Measurements from ENCODE around the gene SORCS2. TPM values are rescaled to one million over a fixed set of nuclear protein-coding genes. Genes with fewer than 3 reads are reported as not detected.

SORCS2 gene
- total RNA-seq, 1 experiment from 2014 or later = 0.15 TPM

DNA sequence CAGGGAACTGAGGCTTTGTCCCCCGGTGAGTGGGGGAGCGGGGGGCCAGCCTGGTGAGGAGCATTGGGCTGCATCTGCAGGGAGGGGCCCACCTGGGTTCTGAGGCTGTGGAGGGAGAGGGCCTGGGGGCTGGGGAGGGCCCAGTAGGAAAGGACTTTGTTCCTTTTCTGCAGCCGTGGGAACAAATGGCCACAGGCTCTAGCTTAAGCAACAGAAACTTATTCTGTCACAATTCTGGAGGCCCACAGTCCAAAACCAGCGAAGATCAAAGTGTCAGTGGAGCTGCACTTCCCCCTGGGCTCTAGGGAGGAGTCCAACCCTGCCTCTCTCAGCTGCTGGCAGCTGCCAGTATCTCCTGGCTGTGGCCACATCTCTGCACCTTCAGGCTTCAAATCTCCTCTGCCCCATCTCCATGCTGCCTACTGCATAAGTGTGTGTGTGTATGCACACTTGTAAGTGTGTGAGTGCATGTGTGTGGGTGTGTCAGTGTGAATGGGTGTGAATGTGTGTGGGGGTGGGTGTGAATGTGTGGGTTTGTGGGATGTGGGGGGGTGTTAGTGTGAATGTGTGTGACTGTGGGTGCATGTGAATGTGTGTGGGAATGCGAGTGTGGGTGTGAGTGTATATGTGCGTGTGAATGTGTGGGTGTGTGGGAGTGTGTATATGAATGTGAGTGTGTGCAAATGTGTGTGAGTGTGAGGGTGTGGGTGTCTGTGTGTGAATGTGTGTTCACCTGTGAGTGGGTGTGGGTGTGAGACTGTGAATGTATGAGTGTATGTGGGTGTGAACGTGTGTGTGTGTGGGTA is 446.8 kb downstream of the SORCS2 start:
- Histone ChIP-seq H3K36me3 (ENCODE audit: control insufficient read depth, insufficient read depth, low read length) (no peaks in the 10 kb centered on the region), H3K9me3 (ENCODE audit: control insufficient read depth, insufficient read depth, low read depth, low read length) (no peaks in the 10 kb centered on the region), H3K4me1 (ENCODE audit: control insufficient read depth, insufficient read depth, low read length) (no peaks in the 10 kb centered on the region), H3K4me3 (ENCODE audit: low read depth in 2 of 2, low read length in 2 of 2) (no peak overlapping the region), H3K27ac (ENCODE audit: low read length) (no peak overlapping the region), H3K27me3 (ENCODE audit: control insufficient read depth, insufficient read depth, low read length) (no peaks in the 10 kb centered on the region)
- ATAC-seq = no peak
- CTCF ChIA-PET = no interaction called here
- intact Hi-C loops (cut with micrococcal nuclease; ENCODE audit: unreplicated experiment) = no loop called here
- no peak for DNase-seq (ENCODE audit: low read depth, low spot score)
- no TSS peak for BruUV-seq (replicated peaks)
- POLR2A ChIA-PET = no interaction called here
- in situ Hi-C loops (cut with HindIII; ENCODE audit: low pct_unique_long_range_greater_than_20kb, low sequenced_read_pairs) = no loop called here
- TF ChIP-seq, protein P1, sequence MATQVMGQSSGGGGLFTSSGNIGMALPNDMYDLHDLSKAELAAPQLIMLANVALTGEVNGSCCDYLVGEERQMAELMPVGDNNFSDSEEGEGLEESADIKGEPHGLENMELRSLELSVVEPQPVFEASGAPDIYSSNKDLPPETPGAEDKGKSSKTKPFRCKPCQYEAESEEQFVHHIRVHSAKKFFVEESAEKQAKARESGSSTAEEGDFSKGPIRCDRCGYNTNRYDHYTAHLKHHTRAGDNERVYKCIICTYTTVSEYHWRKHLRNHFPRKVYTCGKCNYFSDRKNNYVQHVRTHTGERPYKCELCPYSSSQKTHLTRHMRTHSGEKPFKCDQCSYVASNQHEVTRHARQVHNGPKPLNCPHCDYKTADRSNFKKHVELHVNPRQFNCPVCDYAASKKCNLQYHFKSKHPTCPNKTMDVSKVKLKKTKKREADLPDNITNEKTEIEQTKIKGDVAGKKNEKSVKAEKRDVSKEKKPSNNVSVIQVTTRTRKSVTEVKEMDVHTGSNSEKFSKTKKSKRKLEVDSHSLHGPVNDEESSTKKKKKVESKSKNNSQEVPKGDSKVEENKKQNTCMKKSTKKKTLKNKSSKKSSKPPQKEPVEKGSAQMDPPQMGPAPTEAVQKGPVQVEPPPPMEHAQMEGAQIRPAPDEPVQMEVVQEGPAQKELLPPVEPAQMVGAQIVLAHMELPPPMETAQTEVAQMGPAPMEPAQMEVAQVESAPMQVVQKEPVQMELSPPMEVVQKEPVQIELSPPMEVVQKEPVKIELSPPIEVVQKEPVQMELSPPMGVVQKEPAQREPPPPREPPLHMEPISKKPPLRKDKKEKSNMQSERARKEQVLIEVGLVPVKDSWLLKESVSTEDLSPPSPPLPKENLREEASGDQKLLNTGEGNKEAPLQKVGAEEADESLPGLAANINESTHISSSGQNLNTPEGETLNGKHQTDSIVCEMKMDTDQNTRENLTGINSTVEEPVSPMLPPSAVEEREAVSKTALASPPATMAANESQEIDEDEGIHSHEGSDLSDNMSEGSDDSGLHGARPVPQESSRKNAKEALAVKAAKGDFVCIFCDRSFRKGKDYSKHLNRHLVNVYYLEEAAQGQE (IDR thresholded peaks at IDR 0.05; ENCODE audit: insufficient read depth in 1 of 2, low read depth in 2 of 2, low read length in 1 of 2) = no peak
- no peak for TF ChIP-seq TCF7L2 (IDR thresholded peaks at IDR 0.05; ENCODE audit: low read depth, low read length)
- TF ChIP-seq, protein P2, sequence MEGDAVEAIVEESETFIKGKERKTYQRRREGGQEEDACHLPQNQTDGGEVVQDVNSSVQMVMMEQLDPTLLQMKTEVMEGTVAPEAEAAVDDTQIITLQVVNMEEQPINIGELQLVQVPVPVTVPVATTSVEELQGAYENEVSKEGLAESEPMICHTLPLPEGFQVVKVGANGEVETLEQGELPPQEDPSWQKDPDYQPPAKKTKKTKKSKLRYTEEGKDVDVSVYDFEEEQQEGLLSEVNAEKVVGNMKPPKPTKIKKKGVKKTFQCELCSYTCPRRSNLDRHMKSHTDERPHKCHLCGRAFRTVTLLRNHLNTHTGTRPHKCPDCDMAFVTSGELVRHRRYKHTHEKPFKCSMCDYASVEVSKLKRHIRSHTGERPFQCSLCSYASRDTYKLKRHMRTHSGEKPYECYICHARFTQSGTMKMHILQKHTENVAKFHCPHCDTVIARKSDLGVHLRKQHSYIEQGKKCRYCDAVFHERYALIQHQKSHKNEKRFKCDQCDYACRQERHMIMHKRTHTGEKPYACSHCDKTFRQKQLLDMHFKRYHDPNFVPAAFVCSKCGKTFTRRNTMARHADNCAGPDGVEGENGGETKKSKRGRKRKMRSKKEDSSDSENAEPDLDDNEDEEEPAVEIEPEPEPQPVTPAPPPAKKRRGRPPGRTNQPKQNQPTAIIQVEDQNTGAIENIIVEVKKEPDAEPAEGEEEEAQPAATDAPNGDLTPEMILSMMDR (IDR thresholded peaks at IDR 0.05) = no peak
- TF ChIP-seq SIN3A (IDR thresholded peaks at IDR 0.05; ENCODE audit: borderline replicate concordance, insufficient read depth, low read depth, low read length) = no peak
- TF ChIP-seq POLR2AphosphoS5 (IDR thresholded peaks at IDR 0.05; ENCODE audit: low read depth, low read length) = no peak

DNA sequence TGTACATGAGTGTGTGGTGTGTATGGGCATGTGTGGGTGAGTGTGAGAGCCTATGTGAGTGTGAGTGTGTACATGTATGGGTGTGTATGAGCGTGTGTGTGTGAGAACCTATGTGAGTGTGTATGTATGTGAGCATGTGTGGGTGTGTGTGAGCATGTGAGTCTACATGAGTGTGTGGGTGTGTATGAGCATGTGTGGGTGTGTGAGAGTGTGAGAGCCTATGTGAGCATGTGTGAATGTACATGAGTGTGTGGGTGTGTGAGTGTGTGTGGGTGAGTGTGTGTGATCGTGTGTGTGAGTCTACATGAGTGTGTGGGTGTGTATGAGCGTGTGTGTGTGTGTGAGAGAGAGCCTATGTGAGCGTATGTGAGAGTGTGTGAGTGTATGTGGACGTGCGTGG is 447.8 kb downstream of the SORCS2 start:
- Histone ChIP-seq H3K4me1 (ENCODE audit: control insufficient read depth, insufficient read depth, low read length) (no peaks in the 10 kb centered on the region), H3K9me3 (ENCODE audit: control insufficient read depth, insufficient read depth, low read depth, low read length) (no peaks in the 10 kb centered on the region), H3K4me3 (ENCODE audit: low read depth in 2 of 2, low read length in 2 of 2) (no peak overlapping the region), H3K27ac (ENCODE audit: low read length) (no peak overlapping the region), H3K27me3 (ENCODE audit: control insufficient read depth, insufficient read depth, low read length) (no peaks in the 10 kb centered on the region), H3K36me3 (ENCODE audit: control insufficient read depth, insufficient read depth, low read length) (no peaks in the 10 kb centered on the region)
- no peak for ATAC-seq
- ChIA-PET POLR2A (no interaction called here), CTCF (no interaction called here)
- intact Hi-C loops (cut with micrococcal nuclease; ENCODE audit: unreplicated experiment) (no loop called here), in situ Hi-C loops (cut with HindIII; ENCODE audit: low pct_unique_long_range_greater_than_20kb, low sequenced_read_pairs) (no loop called here)
- DNase-seq (ENCODE audit: low read depth, low spot score) = no peak
- BruUV-seq (replicated peaks) = no TSS peak
- no peak for TF ChIP-seq SIN3A (IDR thresholded peaks at IDR 0.05; ENCODE audit: borderline replicate concordance, insufficient read depth, low read depth, low read length)
- TF ChIP-seq POLR2AphosphoS5 (IDR thresholded peaks at IDR 0.05; ENCODE audit: low read depth, low read length) = no peak
- TF ChIP-seq, protein P2 (IDR thresholded peaks at IDR 0.05) = no peak
- TF ChIP-seq TCF7L2 (IDR thresholded peaks at IDR 0.05; ENCODE audit: low read depth, low read length) = no peak
- TF ChIP-seq, protein P1 (IDR thresholded peaks at IDR 0.05; ENCODE audit: insufficient read depth in 1 of 2, low read depth in 2 of 2, low read length in 1 of 2) = no peak

Measured in Panc1 (cell line).